Measurements from ENCODE around the gene VAPA. TPM values are rescaled to one million over a fixed set of nuclear protein-coding genes. Genes with fewer than 3 reads are reported as not detected.

Gene VAPA
- total and polyA plus RNA-seq, 2 donors (not counting 3 experiments of a cell fraction or from before 2014, with no cell fraction given), result 105 to 163 TPM

- no peaks in the 10 kb centered on the region for H3K79me2 ChIP-seq (ENCODE audit: control insufficient read depth, insufficient read depth, low read length)
- H3K36me3 ChIP-seq (ENCODE audit: control insufficient read depth in 2 of 2, extremely low read depth in 1 of 2, insufficient read depth in 2 of 2, low read length in 2 of 2), result no peaks in the 10 kb centered on the region
- DNase-seq (ENCODE audit: low read depth, low spot score), result no peak
- ChIA-PET POLR2A (no interaction called here), CTCF (interaction anchor here (1.2 to 8.7 kb wide), 3 partner anchors 348 to 549 kb away, joined by 4 to 186 read pairs (median 13); no protein-coding TSS in a partner anchor)
- H3K4me2 ChIP-seq (ENCODE audit: insufficient read depth, low read length), result no peak overlapping the region
- no peak overlapping the region for H2AFZ ChIP-seq (ENCODE audit: low read depth, low read length)
- H3K27me3 ChIP-seq (ENCODE audit: control insufficient read depth in 2 of 2, insufficient read depth in 2 of 2, low read length in 2 of 2), result peaks cover 2 to 8% of the 10 kb centered on the region in 2 experiments
- no TSS peak for BruUV-seq (replicated peaks)
- intact Hi-C loops (cut with micrococcal nuclease), result loop anchor here (5.0 kb wide), 4 partner anchors 59 to 1334 kb away; no protein-coding TSS in a partner anchor
- no peak for FAIRE-seq
- no peaks in the 10 kb centered on the region for H3K9me1 ChIP-seq (replicated peaks; ENCODE audit: control insufficient read depth, extremely low read depth, insufficient read depth, low read length)
- H3K9ac ChIP-seq (replicated peaks; ENCODE audit: extremely low read depth, insufficient read depth, low read length), result no peak overlapping the region
- H3K9me3 ChIP-seq (replicated peaks; ENCODE audit: control insufficient read depth, insufficient read depth, low read length), result no peaks in the 10 kb centered on the region
- dilution Hi-C loops (cut with MboI; ENCODE audit: extremely low pct_ligation_motif_present, low sequenced_read_pairs), result no loop called here
- H3K4me3 ChIP-seq (replicated peaks in 1 of 3; ENCODE audit: insufficient read depth in 1 of 3, low read depth in 1 of 3, low read length in 3 of 3), result no peak overlapping the region
- TF ChIP-seq POLR2A (IDR thresholded peaks at IDR 0.05; ENCODE audit: low read depth, low read length) (no peak), JUN (IDR thresholded peaks at IDR 0.05; ENCODE audit: borderline replicate concordance, insufficient read depth, insufficient read length, low read depth) (no peak), GATA2 (IDR thresholded peaks at IDR 0.05; ENCODE audit: insufficient read depth, insufficient read length, low read depth, low read length) (no peak), CTCF (IDR thresholded peaks at IDR 0.05; ENCODE audit: extremely low read depth in 1 of 2, insufficient read depth in 1 of 2, low read depth in 1 of 2, low read length in 2 of 2) (no peak), MAX (IDR thresholded peaks at IDR 0.05; ENCODE audit: insufficient read depth, insufficient read length) (no peak), FOS (IDR thresholded peaks at IDR 0.05; ENCODE audit: borderline replicate concordance, insufficient read depth, low read length) (no peak), POLR2AphosphoS5 (IDR thresholded peaks at IDR 0.05; ENCODE audit: insufficient read depth, low read depth, low read length) (no peak), MYC (IDR thresholded peaks at IDR 0.05; ENCODE audit: low read depth, low read length) (no peak), EZH2 (IDR thresholded peaks at IDR 0.05; ENCODE audit: borderline replicate concordance, low read depth, low read length, severe bottlenecking) (no peak)
- no peak overlapping the region for H3K27ac ChIP-seq (ENCODE audit: insufficient read depth, low read depth, low read length)
- H3K4me1 ChIP-seq (ENCODE audit: control insufficient read depth, extremely low read depth, insufficient read depth, low read length), result peaks cover under 1% of the 10 kb centered on the region
- H4K20me1 ChIP-seq (replicated peaks; ENCODE audit: control insufficient read depth, extremely low read depth, insufficient read depth, low read length), result no peaks in the 10 kb centered on the region
These were observed 59.7 kb downstream of the VAPA start for GRCh38 chr18:9973470-9973869.
